ENCODE measurements around the gene SKP2.

Gene SKP2

DNA sequence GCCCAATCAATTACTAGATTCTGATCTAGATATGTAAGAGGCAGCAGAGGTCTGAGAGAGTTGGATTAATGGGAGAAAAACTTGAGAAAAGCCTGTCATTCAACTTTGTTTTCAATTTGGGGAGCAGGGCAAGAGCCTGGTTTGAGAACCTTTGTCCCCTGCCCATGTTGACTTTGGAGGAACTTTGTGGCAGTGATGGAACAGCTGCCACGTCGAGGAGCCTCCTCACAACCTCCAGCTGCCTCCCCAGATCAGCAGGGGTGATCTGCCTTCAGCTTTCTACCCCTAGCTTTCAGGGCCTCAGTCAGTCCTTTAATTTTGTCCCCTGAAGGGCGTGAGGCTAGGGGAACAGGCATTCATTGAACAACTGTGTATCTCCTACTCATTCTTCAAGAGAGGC, 8.7 kb downstream of the SKP2 start:
- TF ChIP-seq, protein P1, sequence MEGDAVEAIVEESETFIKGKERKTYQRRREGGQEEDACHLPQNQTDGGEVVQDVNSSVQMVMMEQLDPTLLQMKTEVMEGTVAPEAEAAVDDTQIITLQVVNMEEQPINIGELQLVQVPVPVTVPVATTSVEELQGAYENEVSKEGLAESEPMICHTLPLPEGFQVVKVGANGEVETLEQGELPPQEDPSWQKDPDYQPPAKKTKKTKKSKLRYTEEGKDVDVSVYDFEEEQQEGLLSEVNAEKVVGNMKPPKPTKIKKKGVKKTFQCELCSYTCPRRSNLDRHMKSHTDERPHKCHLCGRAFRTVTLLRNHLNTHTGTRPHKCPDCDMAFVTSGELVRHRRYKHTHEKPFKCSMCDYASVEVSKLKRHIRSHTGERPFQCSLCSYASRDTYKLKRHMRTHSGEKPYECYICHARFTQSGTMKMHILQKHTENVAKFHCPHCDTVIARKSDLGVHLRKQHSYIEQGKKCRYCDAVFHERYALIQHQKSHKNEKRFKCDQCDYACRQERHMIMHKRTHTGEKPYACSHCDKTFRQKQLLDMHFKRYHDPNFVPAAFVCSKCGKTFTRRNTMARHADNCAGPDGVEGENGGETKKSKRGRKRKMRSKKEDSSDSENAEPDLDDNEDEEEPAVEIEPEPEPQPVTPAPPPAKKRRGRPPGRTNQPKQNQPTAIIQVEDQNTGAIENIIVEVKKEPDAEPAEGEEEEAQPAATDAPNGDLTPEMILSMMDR (conservative IDR thresholded peaks at IDR 0.05; ENCODE audit: low read length), result no peak
- no peak overlapping the region for H3K4me3 ChIP-seq (ENCODE audit: low read length)
- no peak for DNase-seq (ENCODE audit: low read depth)

DNA sequence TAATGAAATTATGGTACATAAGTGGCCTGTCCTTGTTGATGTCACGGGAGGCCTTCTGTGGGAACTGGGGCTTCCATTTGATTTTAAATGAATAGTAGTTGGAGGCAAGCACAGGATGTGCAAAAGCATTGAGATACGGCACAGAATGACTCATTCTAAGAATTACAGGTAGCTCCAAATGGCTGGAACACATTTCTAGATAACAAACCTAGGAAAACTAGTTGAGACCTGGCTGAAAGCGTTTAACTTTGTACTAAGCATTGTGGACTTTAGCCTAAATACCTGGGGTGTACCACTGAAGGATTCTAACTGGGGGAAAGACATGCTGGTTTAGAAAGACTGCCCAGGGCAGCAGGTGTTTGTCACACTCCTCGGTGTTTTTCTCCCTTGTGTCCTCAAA, 9.4 kb downstream of the SKP2 start:
- TF ChIP-seq, protein P1 (conservative IDR thresholded peaks at IDR 0.05; ENCODE audit: low read length), result no peak
- no peak overlapping the region for H3K4me3 ChIP-seq (ENCODE audit: low read length)
- no peak for DNase-seq (ENCODE audit: low read depth)

DNA sequence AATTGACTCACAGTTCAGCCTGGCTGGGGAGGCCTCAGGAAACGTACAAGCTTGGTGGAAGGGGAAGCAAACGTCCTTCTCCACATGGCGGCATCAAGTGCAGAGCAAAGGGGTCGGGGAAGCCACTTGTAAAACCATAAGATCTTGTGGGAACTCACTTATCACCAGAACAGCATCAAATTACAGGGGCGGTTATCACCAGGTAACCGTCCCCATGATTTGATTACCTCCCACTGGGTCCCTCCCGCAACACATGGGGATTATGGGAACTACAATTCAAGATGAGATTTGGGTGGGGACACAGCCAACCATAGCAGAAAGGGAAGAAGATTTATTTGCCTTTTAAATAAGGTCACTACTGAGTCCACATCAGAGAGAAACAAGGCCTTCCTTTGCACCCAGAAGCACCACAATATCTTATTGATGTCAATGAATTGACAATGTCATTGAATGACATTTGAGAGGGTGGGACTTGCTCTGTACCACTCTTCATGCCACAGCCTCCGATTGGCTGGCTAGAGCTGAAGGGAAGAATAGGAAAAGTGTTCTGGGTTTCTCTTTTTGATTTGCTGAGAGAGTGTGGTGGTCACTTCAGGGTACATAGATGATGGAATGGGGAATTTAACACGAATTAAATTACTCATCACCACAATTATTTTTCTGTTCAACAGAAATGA, 11.0 kb downstream of the SKP2 start:
- H3K4me3 ChIP-seq (ENCODE audit: low read length), result no peak overlapping the region
- DNase-seq (ENCODE audit: low read depth), result no peak
- TF ChIP-seq, protein P1 (conservative IDR thresholded peaks at IDR 0.05; ENCODE audit: low read length), result no peak

DNA sequence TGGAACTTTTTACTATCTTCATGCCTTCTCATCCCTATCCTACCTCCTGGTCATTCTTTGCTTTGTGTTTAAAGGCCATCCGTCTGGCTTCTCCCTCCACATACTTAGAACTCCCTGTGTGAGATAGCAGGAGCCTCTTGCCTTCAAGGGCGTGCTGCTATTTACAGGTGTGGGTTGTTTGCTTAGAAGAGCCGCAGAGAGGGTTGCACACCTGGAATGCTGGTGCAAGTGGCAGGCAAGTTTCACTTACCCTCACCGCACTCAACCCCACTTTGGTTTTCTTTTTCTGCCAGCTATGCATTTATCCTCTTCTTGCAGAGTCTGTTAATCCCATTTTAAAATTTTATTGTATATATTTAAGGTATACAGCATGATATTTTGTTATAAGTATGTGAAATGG, 12.6 kb downstream of the SKP2 start:
- DNase-seq (ENCODE audit: low read depth), result no peak
- TF ChIP-seq, protein P1 (conservative IDR thresholded peaks at IDR 0.05; ENCODE audit: low read length), result no peak

DNA sequence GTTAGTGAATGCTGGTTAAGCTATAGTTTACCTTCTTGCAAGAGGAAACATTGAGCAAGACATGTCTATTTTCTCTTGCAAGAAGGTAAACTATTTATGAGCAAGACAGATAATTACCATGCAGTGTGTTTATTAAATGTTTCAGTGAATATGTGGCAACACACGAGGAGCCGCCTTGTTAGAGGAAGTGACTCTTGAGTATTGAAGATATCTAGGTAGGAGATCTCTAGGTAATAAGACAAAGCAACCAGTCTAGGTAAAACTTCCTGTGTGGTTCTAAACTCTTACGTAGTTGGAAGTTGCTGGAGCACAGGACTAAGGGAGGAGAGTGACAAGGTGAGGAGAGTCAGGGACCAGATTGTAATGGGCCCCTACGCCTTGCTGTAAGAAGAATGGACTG, 16.8 kb downstream of the SKP2 start:
- TF ChIP-seq, protein P1 (conservative IDR thresholded peaks at IDR 0.05; ENCODE audit: low read length), result no peak
- H3K4me3 ChIP-seq (ENCODE audit: low read length), result no peak overlapping the region

More for the DNA sequence above, 12.6 kb downstream of the SKP2 start:
- no peak overlapping the region for H3K4me3 ChIP-seq (ENCODE audit: low read length)

DNA sequence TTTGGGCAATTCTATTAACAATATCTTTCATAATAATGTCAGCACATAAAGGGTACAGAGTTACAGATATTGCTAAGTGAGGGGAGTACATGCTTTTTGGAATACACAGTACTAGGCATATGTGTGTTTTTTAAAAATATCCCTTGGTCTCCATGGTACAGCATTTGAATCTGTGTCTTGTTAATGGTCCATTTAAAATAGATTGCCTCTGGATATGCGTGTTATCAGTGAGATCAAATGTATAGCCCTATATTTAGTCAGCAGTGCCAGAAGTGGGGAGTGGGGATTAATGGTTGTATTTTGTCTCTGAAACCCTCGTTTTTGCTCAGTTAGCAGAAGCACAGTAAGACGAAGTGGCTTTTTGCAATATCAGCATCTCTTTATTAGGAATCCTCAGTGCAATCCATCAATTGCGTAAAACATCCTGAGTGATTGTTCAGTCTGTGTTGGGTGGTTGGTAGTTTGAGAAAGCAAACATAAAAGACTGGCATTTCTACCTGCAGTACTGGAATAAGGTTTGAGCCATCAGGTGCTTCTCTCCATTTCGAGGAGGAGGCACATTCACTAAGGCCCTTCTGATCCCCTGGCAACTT, 19.0 kb downstream of the SKP2 start:
- no peak for DNase-seq (ENCODE audit: low read depth)
- TF ChIP-seq, protein P1 (conservative IDR thresholded peaks at IDR 0.05; ENCODE audit: low read length), result no peak

More for the DNA sequence above, 16.8 kb downstream of the SKP2 start:
- no peak for DNase-seq (ENCODE audit: low read depth)

DNA sequence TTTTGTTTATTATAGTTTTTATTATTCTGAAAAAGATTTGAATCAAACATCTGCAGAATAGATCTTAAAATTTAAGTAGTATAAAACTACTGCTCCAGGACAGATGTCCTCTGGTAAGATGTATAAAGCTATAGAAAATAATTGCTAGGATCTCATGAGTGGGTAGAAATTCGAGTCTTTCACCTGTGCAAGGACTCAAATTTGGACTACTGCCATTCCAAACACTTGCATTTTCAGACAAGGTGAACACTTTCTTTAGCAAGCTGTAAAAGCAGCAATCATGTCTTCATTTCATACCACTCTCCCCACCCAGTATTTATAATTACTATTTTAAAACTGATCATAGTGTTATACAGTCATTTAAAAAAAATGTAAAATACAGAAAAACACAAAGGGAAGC, 20.7 kb downstream of the SKP2 start:
- no peak for DNase-seq (ENCODE audit: low read depth)
- no peak overlapping the region for H3K4me3 ChIP-seq (ENCODE audit: low read length)
- TF ChIP-seq, protein P1 (conservative IDR thresholded peaks at IDR 0.05; ENCODE audit: low read length), result no peak

More for the DNA sequence above, 19.0 kb downstream of the SKP2 start:
- no peak overlapping the region for H3K4me3 ChIP-seq (ENCODE audit: low read length)

Data from AG10803 (cell line).